RWPE2 (cell line): Measurements from ENCODE around the gene MFNG.

Experiments used
- ATAC-seq: fragments of 200-7000 bp; cut with Tn5 transposase; 3 replicates; pipeline ENCODE4 v1.9.1; 2021; ENCODE audit warnings: low read depth
- DNase-seq: peaks from one replicate; pipeline ENCODE4 v3.0.0-alpha.2; 2020; ENCODE audit warnings: low spot score
- H3K27ac ChIP-seq: fragments of 450-650 bp; 2 replicates; pipeline ENCODE4 v1.5.1; 2017; ENCODE audit warnings: mild to moderate bottlenecking; ENCODE audit not compliant: poor library complexity, severe bottlenecking
- H3K27me3 ChIP-seq: fragments of 250-450 bp; sonication (Bioruptor Pico); 2 replicates; pipeline ENCODE4 v1.5.1; 2021; ENCODE audit warnings: mild to moderate bottlenecking, moderate library complexity; ENCODE audit not compliant: insufficient read depth, poor library complexity, severe bottlenecking
- H3K36me3 ChIP-seq: fragments of 250-450 bp; sonication (Bioruptor Pico); 2 replicates; pipeline ENCODE4 v1.5.1; 2020; ENCODE audit warnings: low read depth, mild to moderate bottlenecking, moderate library complexity
- H3K4me1 ChIP-seq: fragments of 250-450 bp; sonication (Bioruptor Pico); 2 replicates; pipeline ENCODE4 v1.5.1; 2021; ENCODE audit warnings: mild to moderate bottlenecking, moderate library complexity; ENCODE audit not compliant: insufficient read depth, poor library complexity, severe bottlenecking
- H3K4me3 ChIP-seq: fragments of 250-450 bp; sonication (Bioruptor Pico); 2 replicates; pipeline ENCODE4 v1.5.1; 2021; ENCODE audit warnings: mild to moderate bottlenecking, moderate library complexity; ENCODE audit not compliant: severe bottlenecking
- H3K9me3 ChIP-seq: fragments of 250-450 bp; sonication (Bioruptor Pico); 2 replicates; pipeline ENCODE4 v1.5.1; 2021; ENCODE audit warnings: mild to moderate bottlenecking, moderate library complexity; ENCODE audit not compliant: severe bottlenecking
- CTCF ChIP-seq: fragments of 450-650 bp; IDR thresholded peaks from one replicate; pipeline ENCODE4 v1.5.1; 2017; ENCODE audit warnings: mild to moderate bottlenecking, moderate library complexity; ENCODE audit not compliant: poor library complexity, severe bottlenecking

Gene MFNG

DNA sequence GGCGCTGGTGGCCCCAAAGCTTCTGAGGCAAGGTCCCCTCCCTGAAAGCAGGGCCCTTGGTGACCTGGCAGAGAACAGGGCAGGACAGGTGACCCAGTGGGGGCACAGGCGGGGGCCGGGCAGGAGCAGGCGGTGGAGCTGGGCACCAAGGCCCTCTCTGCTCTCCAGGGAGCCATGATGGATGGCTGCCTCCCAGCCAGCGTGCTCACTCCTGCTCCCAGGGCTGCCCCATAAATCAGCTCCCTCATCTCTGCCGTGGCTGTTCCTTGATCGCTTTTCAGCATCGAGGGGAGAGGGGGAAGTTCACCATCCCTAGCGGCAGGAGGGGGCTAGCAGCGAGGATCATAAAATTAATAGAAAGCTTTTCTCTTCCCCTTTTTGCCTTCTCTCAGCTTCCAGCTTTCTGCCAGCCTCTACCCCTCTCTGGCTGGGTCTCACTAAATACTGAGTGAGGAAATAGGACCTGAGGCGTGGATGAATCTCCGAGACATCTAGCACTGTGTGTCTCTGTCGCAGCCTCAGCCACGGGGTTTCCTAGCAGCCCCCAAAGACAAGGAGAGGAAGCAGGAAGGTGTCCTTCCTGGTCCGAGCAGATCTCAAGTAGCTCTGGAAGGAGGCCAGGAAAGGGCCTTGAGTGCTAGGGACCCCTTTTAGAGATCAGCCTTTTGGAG lies 36.7 kb downstream of the MFNG start:
- no peak for ATAC-seq
- no peak overlapping the region for H3K4me3 ChIP-seq
- H3K27ac ChIP-seq, result no peak overlapping the region
- no peaks in the 10 kb centered on the region for H3K36me3 ChIP-seq
- H3K9me3 ChIP-seq, result no peaks in the 10 kb centered on the region
- no peaks in the 10 kb centered on the region for H3K4me1 ChIP-seq
- no peak for DNase-seq
- no peaks in the 10 kb centered on the region for H3K27me3 ChIP-seq
- no peak for TF ChIP-seq CTCF

GRCh38 chr22:37448516-37449127 lies 37.6 kb downstream of the MFNG start:
- Histone ChIP-seq H3K36me3 (no peaks in the 10 kb centered on the region), H3K4me3 (no peak overlapping the region), H3K27ac (no peak overlapping the region), H3K4me1 (no peaks in the 10 kb centered on the region), H3K9me3 (no peaks in the 10 kb centered on the region), H3K27me3 (no peaks in the 10 kb centered on the region)
- ATAC-seq (no peak), DNase-seq (no peak)
- no peak for TF ChIP-seq CTCF

DNA sequence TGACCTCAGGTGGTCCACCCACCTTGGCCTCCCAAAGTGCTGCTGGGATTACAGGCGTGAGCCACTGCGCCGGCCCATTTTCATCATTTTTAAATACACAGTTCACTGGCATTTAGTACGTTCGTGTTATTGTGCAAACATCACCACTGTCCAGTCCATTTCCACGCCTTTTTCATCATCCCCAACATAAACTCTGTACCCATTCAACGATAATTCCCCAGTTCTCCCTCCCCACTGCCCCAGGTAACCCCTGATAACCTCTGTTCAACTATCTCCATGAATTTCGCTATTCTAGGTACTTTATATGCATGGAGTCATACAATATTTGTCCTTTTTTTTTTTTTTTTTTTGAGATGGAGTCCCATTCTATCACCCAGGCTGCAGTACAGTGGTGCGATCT lies 40.7 kb downstream of the MFNG start:
- H3K36me3 ChIP-seq, result no peaks in the 10 kb centered on the region
- no peaks in the 10 kb centered on the region for H3K27me3 ChIP-seq
- H3K9me3 ChIP-seq, result no peaks in the 10 kb centered on the region
- no peak for ATAC-seq
- no peak overlapping the region for H3K4me3 ChIP-seq
- no peak for TF ChIP-seq CTCF
- no peak for DNase-seq
- no peaks in the 10 kb centered on the region for H3K4me1 ChIP-seq
- no peak overlapping the region for H3K27ac ChIP-seq

- Histone ChIP-seq H3K4me1 (no peaks in the 10 kb centered on the region), H3K27ac (no peak overlapping the region), H3K9me3 (no peaks in the 10 kb centered on the region)
Observed at GRCh38 chr22:37443977-37444376, 42.2 kb downstream of the MFNG start.

More at GRCh38 chr22:37443977-37444376, 42.2 kb downstream of the MFNG start:
- Histone ChIP-seq H3K4me3 (no peak overlapping the region), H3K36me3 (no peaks in the 10 kb centered on the region), H3K27me3 (no peaks in the 10 kb centered on the region)
- ATAC-seq (no peak), DNase-seq (no peak)
- TF ChIP-seq CTCF, result no peak
